ENCODE results near the gene GINS1. TPM values are rescaled to one million over a fixed set of nuclear protein-coding genes. Genes with fewer than 3 reads are reported as not detected.

Gene GINS1
- total and polyA plus RNA-seq, 8 donors, result 1.0 to 9.4 (median 2.8) TPM; not detected in 1

GRCh38 chr20:25496165-25496967 lies 88.9 kb downstream of the GINS1 start:
- Histone ChIP-seq H3K9me3 (no peaks in the 10 kb centered on the region), H3K36me3 (peaks cover 0 to 72% (median 21%) of the 10 kb centered on the region in 4 donors), H3K4me1 (no peaks in the 10 kb centered on the region), H3K27me3 (no peaks in the 10 kb centered on the region), H3K27ac (no peak overlapping the region), H3K4me3 (no peak overlapping the region)
- no peak for DNase-seq
- TF ChIP-seq POLR2AphosphoS5 (IDR thresholded peaks at IDR 0.05) (no peak), POLR2A (IDR thresholded peaks at IDR 0.05) (no peak), EP300 (IDR thresholded peaks at IDR 0.05) (no peak), CTCF (IDR thresholded peaks at IDR 0.05) (no peak)
- intact Hi-C loops (cut with DNase I; ENCODE audit: low total_unique reads), result no loop called here
- 91 to 95% (median 94%) methylated on average over 14 of the region's 14 CpGs for WGBS, 5 donors

GRCh38 chr20:25496968-25497401 lies 89.5 kb downstream of the GINS1 start:
- WGBS, 5 donors, result 79 to 91% (median 86%) methylated on average over 8 to 9 of the region's 9 CpGs
- H3K27me3 ChIP-seq, result no peaks in the 10 kb centered on the region
- DNase-seq, result peak in 1 of 2 donors; percentile 28
- no peak overlapping the region for H3K4me3 ChIP-seq
- intact Hi-C loops (cut with DNase I; ENCODE audit: low total_unique reads), result no loop called here
- H3K36me3 ChIP-seq, result peaks cover 0 to 73% (median 20%) of the 10 kb centered on the region in 4 donors
- H3K4me1 ChIP-seq, result no peaks in the 10 kb centered on the region
- no peak for TF ChIP-seq POLR2A (IDR thresholded peaks at IDR 0.05)
- no peak for TF ChIP-seq CTCF (IDR thresholded peaks at IDR 0.05)
- H3K9me3 ChIP-seq, result no peaks in the 10 kb centered on the region
- no peak overlapping the region for H3K27ac ChIP-seq

- TF ChIP-seq CTCF (IDR thresholded peaks at IDR 0.05) (no peak), EP300 (IDR thresholded peaks at IDR 0.05) (no peak), POLR2AphosphoS5 (IDR thresholded peaks at IDR 0.05) (no peak), POLR2A (IDR thresholded peaks at IDR 0.05) (no peak)
- H3K4me1 ChIP-seq, result no peaks in the 10 kb centered on the region
- no peaks in the 10 kb centered on the region for H3K27me3 ChIP-seq
- 89 to 92% (median 92%) methylated on average over 16 to 22 of the region's 22 CpGs for WGBS, 5 donors
- H3K4me3 ChIP-seq, result no peak overlapping the region
- H3K9me3 ChIP-seq, result no peaks in the 10 kb centered on the region
- DNase-seq, result no peak
- intact Hi-C loops (cut with DNase I; ENCODE audit: low total_unique reads), result no loop called here
- H3K27ac ChIP-seq, result no peak overlapping the region
- H3K36me3 ChIP-seq, result peaks cover 0 to 80% (median 24%) of the 10 kb centered on the region in 4 donors
These were observed 90.3 kb downstream of the GINS1 start for GRCh38 chr20:25497586-25498279.

Other genes with a start within 250 kb of the GINS1 start
- gene ENTPD6, start 212.0 kb upstream of the GINS1 start, total RNA-seq, result 100 to 1,000 TPM in 3 of 5 donors, 10 to 100 TPM in 2; 44.2 to 110 (median 104) TPM
- gene ENTPD6, start 212.0 kb upstream of the GINS1 start, polyA plus RNA-seq, result 10 to 100 TPM; 38.5 to 56.6 (median 40.7) TPM
- 100 to 1,000 TPM in 2 of 5 donors, 10 to 100 TPM in 3; 34.4 to 116 (median 78.8) TPM for gene PYGB, start 159.6 kb upstream of the GINS1 start, total RNA-seq
- gene PYGB, start 159.6 kb upstream of the GINS1 start, polyA plus RNA-seq, result 10 to 100 TPM; 23.1 to 34.0 (median 28.8) TPM
- 10 to 100 TPM; 11.1 to 99.1 (median 53.1) TPM for gene ABHD12, start 16.8 kb upstream of the GINS1 start, total RNA-seq
- gene ABHD12, start 16.8 kb upstream of the GINS1 start, polyA plus RNA-seq, result 10 to 100 TPM; 34.2 to 37.1 (median 34.2) TPM
- gene NINL, start 177.9 kb downstream of the GINS1 start, total RNA-seq, result 10 to 100 TPM in 4 of 5 donors, 1 to 10 TPM in 1; 3.1 to 34.8 (median 22.0) TPM
- gene NINL, start 177.9 kb downstream of the GINS1 start, polyA plus RNA-seq, result 10 to 100 TPM in 1 of 3 donors, 1 to 10 TPM in 2; 6.4 to 10.1 (median 7.8) TPM
- gene NANP, start 216.3 kb downstream of the GINS1 start, total RNA-seq, result 1 to 10 TPM in 3 of 5 donors, under 1 TPM in 2; under 0.01 to 5.7 (median 1.2) TPM
- gene NANP, start 216.3 kb downstream of the GINS1 start, polyA plus RNA-seq, result 1 to 10 TPM; 1.5 to 2.8 (median 2.7) TPM

All from stomach (tissue), 9 donors.